Activated CD4-positive, alpha-beta T cell treated with anti-CD3 and anti-CD28 coated beads, Interleukin-2, amount 50 U/mL, for 48 hours (primary cell): ENCODE results near the gene ZCWPW1.
A peak's percentile ranks its signal among the peaks of the same experiment; 100 is the strongest.
"Not testable (repeated sequence)": the region's sequence is repeated elsewhere in the genome, so short reads cannot be mapped to it uniquely, and the experiment has no call there.

ENCODE experiments used
- DNase-seq, 2 experiments: peaks; one replicate each; pipeline ENCODE4 v3.0.0-alpha.2; 2020

Gene ZCWPW1

DNA sequence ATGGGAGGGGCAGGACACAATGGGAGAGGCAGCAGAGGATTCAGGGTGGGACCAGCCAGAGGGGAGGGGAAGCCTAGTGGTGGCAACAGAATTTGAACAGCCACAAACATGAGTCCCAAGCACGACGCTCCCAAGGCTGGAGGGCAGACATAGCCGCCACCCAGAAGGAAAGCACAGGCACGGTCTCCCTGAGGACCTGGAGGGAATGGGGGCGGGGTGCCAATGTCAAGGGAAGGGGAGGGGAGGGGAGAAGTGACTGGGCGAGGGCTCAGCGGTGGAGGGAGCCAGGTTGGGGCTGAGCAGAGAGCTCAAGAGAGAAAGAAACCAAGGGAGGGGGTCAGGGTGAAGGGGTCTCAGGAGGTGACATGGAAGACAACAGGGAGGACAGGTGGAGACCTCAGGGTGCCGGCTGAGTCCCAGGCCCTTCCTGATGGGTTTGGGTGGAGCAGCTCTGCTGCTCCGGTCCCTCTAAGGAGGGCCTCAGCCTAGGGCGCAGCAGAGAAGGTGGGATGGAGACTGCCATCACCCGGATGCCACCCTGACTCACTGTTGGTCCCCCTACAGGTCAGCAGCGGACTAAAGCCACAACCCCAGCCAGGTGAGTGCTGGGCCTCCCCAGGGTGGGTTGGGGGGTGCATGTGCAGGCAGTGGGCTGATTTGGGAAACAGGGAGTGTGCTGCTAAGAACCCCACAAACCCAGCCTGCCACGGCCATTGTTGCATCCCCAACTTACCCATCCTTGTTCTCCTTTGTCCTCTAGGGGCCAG is 31.0 kb downstream of the ZCWPW1 start:
- DNase-seq, result no peak

- DNase-seq, result peak; percentile 49 to 65
Observed at GRCh38 chr7:100396421-100396982, 32.0 kb downstream of the ZCWPW1 start.

DNA sequence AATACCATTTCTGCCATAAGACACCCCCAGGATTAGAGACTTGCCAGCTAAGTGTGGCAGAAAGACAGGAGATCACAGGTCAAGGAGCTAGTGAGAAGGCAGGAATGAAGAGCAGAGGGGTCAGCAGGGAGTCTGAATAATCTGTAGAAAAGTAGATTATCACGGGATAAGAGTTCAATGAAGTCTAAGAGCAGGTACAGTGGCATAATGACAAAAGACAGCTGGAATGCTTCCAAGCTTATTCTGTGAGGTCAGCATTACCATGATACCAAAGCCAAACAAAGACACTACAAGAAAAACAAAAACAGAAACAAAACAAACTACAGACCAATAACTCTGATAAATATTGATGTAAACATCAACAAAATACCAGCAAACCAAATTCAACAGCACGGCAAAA is 34.4 kb downstream of the ZCWPW1 start:
- DNase-seq, result no peak

- DNase-seq, result no peak
Observed at GRCh38 chr7:100393233-100393905, 35.1 kb downstream of the ZCWPW1 start.

DNA sequence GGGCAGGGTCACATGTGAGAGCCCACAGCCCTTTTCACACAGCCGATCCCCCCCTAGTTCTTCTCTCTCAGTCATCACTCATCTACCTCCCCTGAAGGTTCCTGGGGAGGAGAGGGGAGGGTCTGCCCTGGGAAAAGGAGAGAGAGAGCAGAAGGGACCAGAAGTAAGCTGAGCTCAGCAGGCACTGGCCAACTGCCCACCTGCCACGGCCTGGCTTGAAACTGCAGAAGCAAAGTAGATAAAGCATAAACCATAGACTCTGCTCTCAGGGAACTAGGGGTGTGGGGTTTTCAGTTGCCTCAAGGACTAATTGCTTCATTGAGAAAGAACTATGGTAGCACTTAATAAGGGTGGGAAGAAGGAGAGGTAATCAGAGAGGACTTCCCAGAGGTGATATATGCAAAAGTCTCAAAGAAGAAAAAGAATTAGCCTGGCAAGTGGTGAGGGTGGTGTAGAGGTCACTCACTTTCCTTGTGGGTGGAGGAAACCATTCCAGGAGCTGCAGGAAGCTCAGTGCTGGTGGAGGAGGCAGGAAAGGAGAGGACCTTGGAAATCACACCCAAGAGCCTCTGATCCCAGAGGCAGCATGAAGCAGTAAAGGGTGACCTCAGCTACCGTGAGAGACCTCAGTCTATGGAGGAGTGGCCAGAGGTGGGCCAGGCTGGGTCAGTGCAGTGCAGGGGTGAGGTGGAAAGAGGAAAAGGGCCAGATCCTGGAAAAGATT is 38.1 kb downstream of the ZCWPW1 start:
- no peak for DNase-seq

- no peak for DNase-seq
Observed at GRCh38 chr7:100389437-100390088, 38.9 kb downstream of the ZCWPW1 start.

- DNase-seq, result no peak
Observed at GRCh38 chr7:100387695-100388094, 40.8 kb downstream of the ZCWPW1 start.

DNA sequence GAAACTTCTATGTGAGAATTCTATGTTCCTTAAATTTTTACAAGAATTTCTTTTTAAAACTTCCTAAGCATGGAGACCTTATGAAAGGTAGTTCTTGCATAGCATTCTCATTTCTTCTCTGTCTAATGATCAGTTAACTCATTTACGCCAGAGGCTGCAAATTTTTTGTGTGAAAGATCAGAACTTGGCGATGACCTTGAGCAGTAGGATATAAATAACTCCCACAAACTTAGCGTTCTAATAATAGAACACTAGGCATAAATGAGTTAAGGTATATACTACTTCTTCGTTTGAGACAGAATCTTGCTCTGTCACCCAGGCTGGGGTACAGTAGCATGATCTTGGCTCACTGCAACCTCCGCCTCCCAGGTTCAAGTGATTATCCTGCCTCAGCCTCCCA is 41.6 kb downstream of the ZCWPW1 start:
- no peak for DNase-seq

DNA sequence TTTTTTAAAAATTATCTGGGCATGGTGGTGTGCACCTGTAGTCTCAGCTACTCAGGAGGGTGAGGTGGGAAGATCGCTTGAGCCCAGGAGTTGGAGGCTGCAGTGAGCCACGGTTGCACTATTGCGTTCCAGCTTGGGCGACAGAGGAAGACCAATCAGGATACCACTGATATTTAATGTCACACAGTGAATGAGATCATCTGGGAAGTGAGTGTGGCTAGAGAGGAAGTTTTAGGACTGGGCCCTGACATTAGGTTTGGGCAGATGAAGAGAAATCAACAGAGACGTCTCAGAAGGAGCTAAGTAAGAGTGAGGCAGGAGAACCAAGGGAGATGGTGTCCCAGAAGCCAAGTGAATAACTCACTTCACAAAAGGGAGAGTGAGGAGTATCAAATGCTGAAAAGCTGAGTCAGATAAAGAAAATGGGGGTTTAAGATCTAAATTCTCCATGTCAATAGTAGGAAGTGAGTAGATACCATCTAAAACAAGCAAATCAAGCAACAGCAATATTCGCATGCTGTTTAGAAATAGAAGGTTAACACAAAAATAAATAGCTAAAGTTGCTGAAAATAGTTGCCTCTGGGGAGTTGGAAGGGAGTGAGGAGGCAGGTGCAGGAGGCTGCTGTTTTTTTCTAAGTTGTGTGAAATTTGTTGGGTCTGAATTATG is 43.7 kb downstream of the ZCWPW1 start:
- DNase-seq, result no peak

- not testable (repeated sequence) for DNase-seq
Observed at GRCh38 chr7:100382234-100382853, 46.2 kb downstream of the ZCWPW1 start.

DNA sequence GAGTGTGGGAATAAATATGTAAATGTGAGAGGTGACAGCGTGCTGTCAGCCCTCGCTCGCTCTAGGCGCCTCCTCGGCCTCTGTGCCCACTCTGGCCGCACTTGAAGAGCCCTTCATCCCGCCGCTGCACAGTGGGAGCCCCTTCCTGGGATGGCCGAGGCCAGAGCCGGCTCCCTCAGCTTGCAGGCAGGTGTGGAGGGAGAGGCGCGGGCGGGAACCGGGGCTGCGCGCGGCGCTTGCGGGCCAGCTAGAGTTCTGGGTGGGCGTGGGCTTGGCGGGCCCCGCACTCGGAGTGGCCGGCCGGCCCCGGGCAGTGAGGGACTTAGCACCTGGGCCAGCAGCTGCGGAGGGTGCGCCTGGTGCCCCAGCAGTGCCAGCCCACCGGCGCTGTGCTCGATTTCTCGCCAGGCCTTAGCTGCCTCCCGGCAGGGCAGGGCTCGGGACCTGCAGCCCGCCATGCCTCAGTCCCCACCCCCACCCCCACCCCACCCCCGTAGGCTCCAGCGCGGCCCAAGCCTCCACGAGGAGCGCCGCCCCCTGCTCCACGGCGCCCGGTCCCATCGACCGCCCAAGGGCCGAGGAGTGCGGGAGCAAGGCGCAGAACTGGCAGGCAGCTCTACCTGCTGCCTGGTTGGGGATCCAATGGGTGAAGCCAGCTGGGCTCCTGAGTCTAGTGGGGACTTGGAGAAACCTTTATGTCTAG is 46.8 kb downstream of the ZCWPW1 start:
- DNase-seq, result not testable (repeated sequence)

- DNase-seq, result no peak
Observed at GRCh38 chr7:100380196-100380595, 48.3 kb downstream of the ZCWPW1 start.

DNA sequence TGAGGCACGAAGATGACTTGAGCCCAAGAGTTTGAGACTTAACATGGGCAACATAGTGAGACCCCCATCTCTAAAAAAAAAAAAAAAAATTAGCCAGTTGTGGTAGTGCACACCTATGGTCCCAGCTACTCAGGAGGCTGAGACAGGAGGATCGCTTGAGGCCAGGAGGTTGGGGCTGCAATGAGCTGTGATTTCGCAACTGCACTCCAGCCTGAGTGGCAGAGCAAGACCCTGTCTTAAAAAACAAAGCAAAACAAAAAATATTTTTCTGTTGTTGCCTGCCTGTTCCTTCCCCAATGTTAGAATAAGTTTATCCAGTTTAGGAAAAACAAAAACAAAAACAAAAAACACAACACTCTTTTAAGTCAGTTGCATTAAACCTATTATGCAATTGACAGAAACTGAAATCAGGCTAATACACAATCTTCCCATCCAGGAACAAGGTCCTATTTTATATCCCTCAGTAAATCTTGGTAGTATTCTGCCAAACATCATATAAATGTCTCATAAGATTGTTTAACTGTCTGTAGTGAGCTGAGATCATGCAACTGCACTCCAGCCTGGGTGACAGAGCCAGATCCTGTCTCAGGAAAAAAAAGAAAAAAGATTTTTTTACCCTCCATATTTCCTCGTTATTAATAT is 50.3 kb downstream of the ZCWPW1 start:
- DNase-seq, result no peak

DNA sequence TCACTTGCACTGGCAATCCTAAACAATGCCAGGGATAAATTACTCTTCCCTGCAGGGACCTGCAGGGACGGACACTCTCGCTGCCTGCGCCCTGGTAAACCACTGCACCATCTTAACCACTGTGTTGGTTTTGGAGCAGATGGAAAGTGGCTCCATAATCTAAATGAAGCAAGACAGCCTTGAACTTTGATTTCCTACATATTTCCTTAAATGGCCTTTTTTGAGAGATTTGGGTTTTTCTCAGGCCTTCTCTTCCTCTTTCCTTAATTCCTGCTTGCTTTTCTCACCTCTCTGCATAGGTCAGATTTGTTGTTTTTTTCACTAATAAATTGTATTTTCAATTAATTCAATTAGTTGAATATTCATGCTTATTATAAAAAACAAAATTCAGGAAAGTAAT is 52.4 kb downstream of the ZCWPW1 start:
- no peak for DNase-seq

GRCh38 chr7:100374601-100375000 is 53.9 kb downstream of the ZCWPW1 start:
- DNase-seq, result no peak

GRCh38 chr7:100373870-100374598 is 54.5 kb downstream of the ZCWPW1 start:
- not testable (repeated sequence) for DNase-seq

DNA sequence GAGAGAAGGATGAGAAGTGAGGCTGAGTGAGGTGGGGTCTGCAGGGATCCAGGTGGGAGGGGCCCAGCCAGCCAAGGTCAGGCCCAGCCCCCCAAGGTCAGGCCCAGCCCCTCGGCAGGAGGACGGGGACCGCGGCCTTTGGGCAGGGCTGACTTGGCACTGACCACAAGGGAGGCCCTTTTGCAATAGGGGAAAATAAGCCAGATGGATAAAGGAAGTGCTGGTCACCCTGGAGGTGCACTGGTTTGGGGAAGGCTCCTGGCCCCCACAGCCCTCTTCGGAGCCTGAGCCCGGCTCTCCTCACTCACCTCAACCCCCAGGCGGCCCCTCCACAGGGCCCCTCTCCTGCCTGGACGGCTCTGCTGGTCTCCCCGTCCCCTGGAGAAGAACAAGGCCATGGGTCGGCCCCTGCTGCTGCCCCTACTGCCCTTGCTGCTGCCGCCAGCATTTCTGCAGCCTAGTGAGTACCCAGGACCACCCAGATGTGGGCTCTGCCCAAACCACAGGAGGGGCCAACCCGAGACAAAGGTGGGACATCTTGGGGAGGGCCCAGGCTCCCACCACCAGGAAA is 55.2 kb downstream of the ZCWPW1 start, which contains the start of gene PILRA:
Gene PILRA (plus strand): TSS at position 227 of the 571 bp plus-strand sequence. CDS start 170 bp downstream, at position 397.
- no peak for DNase-seq

DNA sequence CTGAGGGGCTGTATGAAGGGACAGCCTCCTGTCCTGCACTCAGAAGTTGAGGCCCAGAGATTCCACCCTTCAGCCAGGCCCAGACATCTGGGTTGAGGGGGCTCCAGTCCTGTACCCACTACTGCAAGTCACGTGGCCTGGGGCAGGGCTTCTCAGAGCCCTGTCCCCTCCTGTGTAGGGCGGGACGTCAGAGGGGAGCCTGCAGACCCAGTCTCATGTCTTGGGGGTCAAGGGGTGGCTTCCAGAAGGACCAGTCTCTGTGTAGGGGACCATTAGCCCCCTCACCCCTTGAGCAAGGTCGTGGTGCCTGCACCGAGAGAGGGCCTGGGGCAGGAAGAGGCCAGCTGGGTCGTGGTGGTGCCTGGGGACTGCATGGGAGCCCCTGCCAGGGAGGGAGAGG is 55.8 kb downstream of the ZCWPW1 start:
- no peak for DNase-seq

DNA sequence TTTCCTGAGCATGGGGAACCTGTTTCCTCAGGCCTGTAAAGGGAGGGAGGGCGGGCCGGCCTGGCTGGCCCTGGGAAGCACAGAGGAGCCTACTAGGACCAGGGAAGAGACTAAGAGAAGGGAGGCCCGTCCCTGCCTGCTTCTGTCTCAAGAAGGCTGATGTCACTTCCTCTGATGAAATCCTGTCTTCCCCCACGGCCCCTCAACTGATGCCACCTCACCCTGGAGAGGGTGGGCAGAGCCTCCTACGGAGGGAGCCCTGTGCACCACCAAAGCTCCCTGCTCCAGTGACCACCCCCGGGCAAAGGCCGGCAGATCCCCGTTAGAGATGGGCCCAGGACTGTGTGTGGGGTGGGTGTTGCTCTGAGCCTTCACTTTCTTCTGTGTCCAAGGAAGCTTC is 56.2 kb downstream of the ZCWPW1 start:
- DNase-seq, result no peak
